Keratinocyte (primary cell): Measurements from ENCODE around the gene MMP2. TPM values are rescaled to one million over a fixed set of nuclear protein-coding genes. Genes with fewer than 3 reads are reported as not detected.

Source experiments
- DNase-seq: peaks from one replicate; pipeline ENCODE4 v3.0.0-alpha.2; 2011; ENCODE audit warnings: low read depth, missing footprints, low spot score
- FAIRE-seq: peaks from 2 replicates; lab custom pipeline; 2011; peaks lifted over from hg19 to GRCh38; lab: Jason Lieb, UNC
- H2AFZ ChIP-seq: 2 replicates; pipeline ENCODE4 v1.6.0; 2012; ENCODE audit warnings: low read length, control low read depth, inconsistent platforms; ENCODE audit not compliant: control insufficient read depth
- H3K27ac ChIP-seq: 2 replicates; pipeline ENCODE4 v1.5.1; 2011; ENCODE audit warnings: low read length; ENCODE audit not compliant: control insufficient read depth, insufficient read depth
- H3K27me3 ChIP-seq: 3 replicates; pipeline ENCODE4 v1.6.0; 2011; ENCODE audit warnings: low read length; ENCODE audit not compliant: control insufficient read depth, insufficient read depth; ENCODE audit errors: extremely low read depth
- H3K36me3 ChIP-seq, 2 experiments: 2 replicates in 1 of 2; 3 replicates in 1 of 2; pipeline ENCODE4 v1.5.1; 2011; ENCODE audit warnings: low read length in 2 of 2, mild to moderate bottlenecking in 1 of 2; ENCODE audit not compliant: control insufficient read depth in 2 of 2, insufficient read depth in 2 of 2; ENCODE audit errors: extremely low read depth in 1 of 2
- H3K4me1 ChIP-seq: 3 replicates; pipeline ENCODE4 v1.5.1; 2011; ENCODE audit warnings: low read length; ENCODE audit not compliant: control insufficient read depth, insufficient read depth; ENCODE audit errors: extremely low read depth
- H3K4me2 ChIP-seq: 3 replicates; pipeline ENCODE4 v1.6.0; 2011; ENCODE audit warnings: low read depth, low read length; ENCODE audit not compliant: control insufficient read depth, insufficient read depth; ENCODE audit errors: extremely low read depth
- H3K4me3 ChIP-seq, 3 experiments: fragments of 200-600 bp in 1 of 3; sonication (generic) in 1 of 3; 2 replicates in 2 of 3; 3 replicates in 1 of 3; pipeline ENCODE4 v1.5.1; 2011 to 2016; ENCODE audit warnings: low read length in 3 of 3, mild to moderate bottlenecking in 3 of 3, control low read depth in 2 of 3, inconsistent platforms in 1 of 3, low read depth in 1 of 3, mixed read lengths in 1 of 3, mixed run types in 1 of 3, moderate library complexity in 1 of 3; ENCODE audit not compliant: control insufficient read depth in 2 of 3, insufficient read depth in 2 of 3; ENCODE audit errors: extremely low read depth in 1 of 3
- H3K79me2 ChIP-seq: 2 replicates; pipeline ENCODE4 v1.6.0; 2012; ENCODE audit warnings: low read length; ENCODE audit not compliant: control insufficient read depth, insufficient read depth
- H3K9ac ChIP-seq: 3 replicates; pipeline ENCODE4 v1.6.0; 2011; ENCODE audit warnings: low read length; ENCODE audit not compliant: control insufficient read depth, insufficient read depth; ENCODE audit errors: extremely low read depth
- H3K9me1 ChIP-seq: 3 replicates; pipeline ENCODE4 v1.6.0; 2011; ENCODE audit warnings: low read length; ENCODE audit not compliant: control insufficient read depth, insufficient read depth; ENCODE audit errors: extremely low read depth
- H3K9me3 ChIP-seq: 2 replicates; pipeline ENCODE4 v1.5.1; 2012; ENCODE audit warnings: low read depth, low read length; ENCODE audit not compliant: control insufficient read depth
- H4K20me1 ChIP-seq: 3 replicates; pipeline ENCODE4 v1.6.0; 2011; ENCODE audit warnings: low read length; ENCODE audit not compliant: control insufficient read depth, insufficient read depth; ENCODE audit errors: extremely low read depth
- EZH2 ChIP-seq: IDR thresholded peaks from one replicate; pipeline ENCODE4 v1.6.1; 2012; ENCODE audit warnings: inconsistent platforms, mild to moderate bottlenecking, low read length, moderate library complexity
- dilution Hi-C: fragments of 300-500 bp; cut with MboI; formaldehyde crosslinking; loops from one replicate; pipeline ENCODE4 v1.7.0; 2020; ENCODE audit warnings: low sequenced_read_pairs; ENCODE audit not compliant: extremely low pct_ligation_motif_present
- polyA plus RNA-seq, 5 experiments: library from polyadenylated mRNA; depleted of rRNA in 3 of 5; stranded (reverse) in 3 of 5; stranded (forward) in 1 of 5; unstranded in 1 of 5; fragments of >200 nt; gene quantifications; 1 replicate in 1 of 5; 2 replicates in 3 of 5; 3 replicates in 1 of 5; pipeline versions ENCODE4 v1.2.1 to v1.2.3, GENCODE V29; 2011 to 2012; ENCODE audit warnings: missing spikeins in 2 of 5, low read depth in 1 of 5, low replicate concordance in 1 of 5
- TF ChIP-seq, protein P1 (sequence below), 3 experiments: IDR thresholded peaks in 1 of 3; conservative IDR thresholded peaks in 1 of 3; optimal IDR thresholded peaks in 1 of 3; 2 replicates in 2 of 3; 3 replicates in 1 of 3; pipeline versions ENCODE3 to v1.5.1; 2011; ENCODE audit warnings: low read length in 3 of 3, mild to moderate bottlenecking in 3 of 3, moderate library complexity in 2 of 3, control low read depth in 1 of 3, inconsistent platforms in 1 of 3; ENCODE audit not compliant: insufficient read depth in 2 of 3; ENCODE audit errors: extremely low read depth in 1 of 3

Gene MMP2
- polyA plus RNA-seq, 1 donor (not counting 4 experiments of a cell fraction or from before 2014, with no cell fraction given), result 59.2 TPM

DNA sequence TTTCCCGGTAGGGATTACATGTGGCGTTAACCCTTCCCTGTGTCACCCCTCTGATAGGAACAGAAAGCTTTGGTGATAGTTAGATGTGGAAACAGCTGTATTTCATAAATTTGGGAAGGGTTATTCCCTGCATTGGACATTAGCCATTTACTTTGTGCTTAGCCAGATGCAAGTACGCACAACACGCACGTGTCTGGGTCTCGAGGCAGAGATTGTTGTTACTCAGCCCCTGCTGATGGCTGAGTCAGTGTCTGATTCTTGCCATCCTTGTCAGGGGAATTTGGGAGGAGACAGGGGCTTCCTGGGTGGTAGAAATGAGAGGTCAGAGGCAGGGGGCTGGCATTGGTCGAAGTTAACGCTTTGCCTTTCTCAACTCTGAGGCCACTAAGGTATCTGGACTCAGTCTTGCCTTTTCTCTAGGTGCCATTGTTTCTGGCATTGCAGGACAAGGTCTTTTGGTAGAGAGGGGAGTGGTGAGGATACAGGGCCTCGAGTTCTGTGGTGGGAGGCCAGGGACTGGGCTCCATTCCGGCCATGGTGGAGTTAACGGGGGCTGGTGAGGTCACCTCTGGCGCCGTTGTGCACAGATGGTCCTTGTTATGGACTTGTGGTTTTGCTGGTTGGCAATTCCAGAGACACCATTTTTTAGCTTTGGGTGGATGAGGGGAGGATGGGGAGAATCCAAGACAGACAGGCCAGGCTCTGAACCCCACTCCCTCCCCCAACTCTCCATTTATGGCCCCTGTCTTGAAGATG, 8.2 kb downstream of the MMP2 start:
- H3K4me1 ChIP-seq, result peaks cover 4% of the 10 kb centered on the region
- H3K36me3 ChIP-seq, result peaks cover 0 to 6% of the 10 kb centered on the region in 2 experiments
- no peak for FAIRE-seq
- dilution Hi-C loops, result no loop called here
- no peaks in the 10 kb centered on the region for H4K20me1 ChIP-seq
- no peak overlapping the region for H3K9ac ChIP-seq
- no peak overlapping the region for H3K4me2 ChIP-seq
- H2AFZ ChIP-seq, result no peak overlapping the region
- no peak overlapping the region for H3K4me3 ChIP-seq
- no peak overlapping the region for H3K27ac ChIP-seq
- no peak for DNase-seq
- no peaks in the 10 kb centered on the region for H3K9me3 ChIP-seq
- TF ChIP-seq, protein P1, sequence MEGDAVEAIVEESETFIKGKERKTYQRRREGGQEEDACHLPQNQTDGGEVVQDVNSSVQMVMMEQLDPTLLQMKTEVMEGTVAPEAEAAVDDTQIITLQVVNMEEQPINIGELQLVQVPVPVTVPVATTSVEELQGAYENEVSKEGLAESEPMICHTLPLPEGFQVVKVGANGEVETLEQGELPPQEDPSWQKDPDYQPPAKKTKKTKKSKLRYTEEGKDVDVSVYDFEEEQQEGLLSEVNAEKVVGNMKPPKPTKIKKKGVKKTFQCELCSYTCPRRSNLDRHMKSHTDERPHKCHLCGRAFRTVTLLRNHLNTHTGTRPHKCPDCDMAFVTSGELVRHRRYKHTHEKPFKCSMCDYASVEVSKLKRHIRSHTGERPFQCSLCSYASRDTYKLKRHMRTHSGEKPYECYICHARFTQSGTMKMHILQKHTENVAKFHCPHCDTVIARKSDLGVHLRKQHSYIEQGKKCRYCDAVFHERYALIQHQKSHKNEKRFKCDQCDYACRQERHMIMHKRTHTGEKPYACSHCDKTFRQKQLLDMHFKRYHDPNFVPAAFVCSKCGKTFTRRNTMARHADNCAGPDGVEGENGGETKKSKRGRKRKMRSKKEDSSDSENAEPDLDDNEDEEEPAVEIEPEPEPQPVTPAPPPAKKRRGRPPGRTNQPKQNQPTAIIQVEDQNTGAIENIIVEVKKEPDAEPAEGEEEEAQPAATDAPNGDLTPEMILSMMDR (optimal IDR thresholded peaks at IDR 0.05 in 1 of 3, IDR thresholded peaks at IDR 0.05 in 1 of 3, conservative IDR thresholded peaks at IDR 0.05 in 1 of 3; ENCODE audit: extremely low read depth in 1 of 3, insufficient read depth in 2 of 3, low read length in 3 of 3), result no peak
- no peak for TF ChIP-seq EZH2
- H3K27me3 ChIP-seq, result no peaks in the 10 kb centered on the region
- H3K79me2 ChIP-seq, result no peaks in the 10 kb centered on the region
- H3K9me1 ChIP-seq, result no peaks in the 10 kb centered on the region

DNA sequence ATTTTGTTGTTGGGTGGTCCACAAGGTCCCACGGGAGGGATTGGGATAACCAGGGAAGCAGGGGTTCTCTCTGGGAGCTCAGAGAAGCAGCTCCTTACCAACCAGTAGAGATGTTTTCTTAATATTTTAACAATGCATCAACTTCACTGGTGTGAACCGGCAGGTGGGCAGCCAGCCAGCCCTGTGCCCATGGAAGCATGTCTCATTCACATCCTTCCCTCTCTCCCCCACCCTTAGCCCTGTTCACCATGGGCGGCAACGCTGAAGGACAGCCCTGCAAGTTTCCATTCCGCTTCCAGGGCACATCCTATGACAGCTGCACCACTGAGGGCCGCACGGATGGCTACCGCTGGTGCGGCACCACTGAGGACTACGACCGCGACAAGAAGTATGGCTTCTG, 9.3 kb downstream of the MMP2 start:
- Histone ChIP-seq H3K27ac (no peak overlapping the region), H4K20me1 (no peaks in the 10 kb centered on the region), H3K4me2 (no peak overlapping the region), H3K4me3 (no peak overlapping the region), H3K4me1 (peaks cover 3% of the 10 kb centered on the region), H3K9ac (no peak overlapping the region), H3K36me3 (peaks cover 0 to 6% of the 10 kb centered on the region in 2 experiments), H3K9me1 (no peaks in the 10 kb centered on the region), H2AFZ (no peak overlapping the region), H3K79me2 (no peaks in the 10 kb centered on the region), H3K9me3 (no peaks in the 10 kb centered on the region), H3K27me3 (no peaks in the 10 kb centered on the region)
- TF ChIP-seq, protein P1 (optimal IDR thresholded peaks at IDR 0.05 in 1 of 3, IDR thresholded peaks at IDR 0.05 in 1 of 3, conservative IDR thresholded peaks at IDR 0.05 in 1 of 3; ENCODE audit: extremely low read depth in 1 of 3, insufficient read depth in 2 of 3, low read length in 3 of 3), result no peak
- TF ChIP-seq EZH2, result no peak
- no peak for FAIRE-seq
- DNase-seq, result no peak
- dilution Hi-C loops, result no loop called here
